ENCODE measurements around the gene TAF4B.
A peak's percentile ranks its signal among the peaks of the same experiment; 100 is the strongest.
"Not testable (repeated sequence)": the region's sequence is repeated elsewhere in the genome, so short reads cannot be mapped to it uniquely, and the experiment has no call there.

TAF4B gene, protein sequence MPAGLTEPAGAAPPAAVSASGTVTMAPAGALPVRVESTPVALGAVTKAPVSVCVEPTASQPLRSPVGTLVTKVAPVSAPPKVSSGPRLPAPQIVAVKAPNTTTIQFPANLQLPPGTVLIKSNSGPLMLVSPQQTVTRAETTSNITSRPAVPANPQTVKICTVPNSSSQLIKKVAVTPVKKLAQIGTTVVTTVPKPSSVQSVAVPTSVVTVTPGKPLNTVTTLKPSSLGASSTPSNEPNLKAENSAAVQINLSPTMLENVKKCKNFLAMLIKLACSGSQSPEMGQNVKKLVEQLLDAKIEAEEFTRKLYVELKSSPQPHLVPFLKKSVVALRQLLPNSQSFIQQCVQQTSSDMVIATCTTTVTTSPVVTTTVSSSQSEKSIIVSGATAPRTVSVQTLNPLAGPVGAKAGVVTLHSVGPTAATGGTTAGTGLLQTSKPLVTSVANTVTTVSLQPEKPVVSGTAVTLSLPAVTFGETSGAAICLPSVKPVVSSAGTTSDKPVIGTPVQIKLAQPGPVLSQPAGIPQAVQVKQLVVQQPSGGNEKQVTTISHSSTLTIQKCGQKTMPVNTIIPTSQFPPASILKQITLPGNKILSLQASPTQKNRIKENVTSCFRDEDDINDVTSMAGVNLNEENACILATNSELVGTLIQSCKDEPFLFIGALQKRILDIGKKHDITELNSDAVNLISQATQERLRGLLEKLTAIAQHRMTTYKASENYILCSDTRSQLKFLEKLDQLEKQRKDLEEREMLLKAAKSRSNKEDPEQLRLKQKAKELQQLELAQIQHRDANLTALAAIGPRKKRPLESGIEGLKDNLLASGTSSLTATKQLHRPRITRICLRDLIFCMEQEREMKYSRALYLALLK

DNA sequence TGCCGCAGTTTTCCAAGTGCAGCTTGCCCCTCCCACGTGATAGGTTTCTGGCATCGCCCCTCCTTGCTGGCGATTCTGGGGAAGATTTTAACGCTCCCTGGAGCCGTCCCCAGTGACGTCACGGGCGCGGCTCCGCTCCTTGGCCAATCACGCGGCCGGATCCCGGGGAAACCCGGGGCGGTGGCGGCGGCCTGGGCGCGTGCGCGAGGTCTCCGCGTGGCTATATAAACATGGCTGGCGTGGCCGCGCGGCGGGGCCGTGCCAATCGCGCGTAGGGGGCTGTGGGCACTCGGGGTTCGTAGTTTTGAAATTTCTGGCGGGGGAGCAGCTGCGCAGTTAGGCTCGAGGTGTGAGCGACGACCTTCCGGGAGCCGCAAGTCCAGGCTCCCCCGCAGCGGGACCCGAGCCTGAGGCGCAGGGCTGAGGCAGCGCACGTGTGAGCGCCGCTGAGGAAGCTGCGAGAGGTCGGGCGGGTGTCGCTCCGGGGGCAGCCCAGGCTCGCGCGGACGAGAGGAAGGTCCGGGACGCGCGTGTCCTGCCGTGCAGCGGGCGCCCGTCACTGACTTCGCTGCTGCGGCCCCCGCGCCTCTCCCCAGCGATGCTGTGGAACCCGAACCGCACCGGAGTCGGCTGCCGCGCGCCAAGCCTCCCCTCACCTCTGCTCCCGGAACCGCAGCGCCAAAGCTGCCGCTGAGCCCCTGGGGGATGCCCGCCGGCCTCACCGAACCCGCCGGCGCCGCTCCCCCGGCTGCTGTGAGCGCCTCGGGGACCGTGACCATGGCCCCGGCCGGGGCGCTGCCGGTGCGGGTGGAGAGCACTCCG lies at the start of gene TAF4B:
TAF4B (plus strand) TSS at position 217 of the 822 bp plus-strand sequence; CDS start at position 706, 489 bp downstream.
- H3K27me3 Mint-ChIP-seq (ENCODE audit: low read depth) = peaks cover 8% of the 10 kb centered on the region
- peaks cover 27% of the 10 kb centered on the region for H3K4me1 Mint-ChIP-seq (ENCODE audit: low read depth)
- peak within 1 kb of the TSS; percentile 93 for H3K27ac Mint-ChIP-seq
- H3K9me3 Mint-ChIP-seq = no peaks in the 10 kb centered on the region
- H3K36me3 Mint-ChIP-seq (ENCODE audit: low read depth) = peaks cover 1% of the 10 kb centered on the region
- H3K4me3 Mint-ChIP-seq = peak within 1 kb of the TSS; percentile 94

DNA sequence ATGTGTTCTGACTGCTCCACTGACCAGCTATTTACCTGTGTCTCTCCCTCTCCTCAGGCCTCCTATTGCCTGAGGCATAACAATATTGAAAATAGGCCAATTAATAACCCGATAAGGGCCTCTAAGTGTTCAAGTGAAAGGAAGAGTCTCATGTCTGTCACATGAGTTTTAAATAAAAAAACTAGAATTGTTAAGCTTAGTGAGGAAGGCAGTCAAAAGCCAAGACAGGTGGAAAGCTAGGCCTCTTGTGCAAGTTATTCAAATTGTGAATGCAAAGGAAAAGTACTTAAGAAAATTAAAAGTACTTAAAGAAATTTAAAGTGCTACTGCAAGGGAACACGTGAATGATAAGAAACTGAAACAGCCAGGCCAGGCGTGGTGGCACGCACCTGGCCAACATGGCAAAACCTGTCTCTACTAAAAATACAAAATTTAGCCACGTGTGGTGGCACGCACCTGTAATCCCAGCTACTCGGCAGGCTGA lies 44.9 kb upstream of the TAF4B start:
- H3K4me3 Mint-ChIP-seq = no peak overlapping the region

DNA sequence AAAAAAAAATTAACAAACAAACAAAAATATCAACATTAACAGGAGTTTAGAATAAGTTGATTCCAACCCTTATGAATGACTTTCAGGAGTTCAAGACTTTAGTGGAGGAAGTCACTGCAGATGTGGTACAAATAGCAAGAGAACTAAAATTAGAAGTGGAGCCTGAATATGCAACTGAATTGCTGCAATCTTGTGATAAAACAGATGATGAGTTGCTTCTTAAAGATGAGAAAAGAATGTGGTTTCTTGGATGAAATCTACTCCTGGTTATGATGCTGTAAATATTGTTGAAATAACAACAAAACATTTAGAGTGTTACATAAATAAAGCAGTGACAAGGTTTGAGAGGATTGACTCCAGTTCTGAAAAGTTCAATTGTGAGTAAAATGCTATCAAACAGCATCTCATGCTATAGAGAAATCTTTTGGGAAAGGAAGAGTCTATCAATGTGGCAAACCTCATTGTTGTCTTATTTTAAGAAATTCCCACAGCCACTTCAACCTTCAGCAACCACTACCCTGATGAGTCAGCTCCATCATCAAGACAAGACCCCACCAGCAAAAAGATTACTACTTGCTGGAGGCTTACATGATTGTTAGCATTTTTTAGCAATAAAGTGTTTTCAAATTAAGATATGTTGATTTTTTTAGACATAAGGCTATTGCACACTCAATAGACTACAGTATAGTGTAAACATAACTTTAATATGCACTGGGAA lies 42.7 kb upstream of the TAF4B start:
- H3K4me1 Mint-ChIP-seq (ENCODE audit: low read depth) = peaks cover 2% of the 10 kb centered on the region
- H3K9me3 Mint-ChIP-seq = no peaks in the 10 kb centered on the region
- H3K27ac Mint-ChIP-seq = no peak overlapping the region
- H3K4me3 Mint-ChIP-seq = no peak overlapping the region
- no peaks in the 10 kb centered on the region for H3K36me3 Mint-ChIP-seq (ENCODE audit: low read depth)
- H3K27me3 Mint-ChIP-seq (ENCODE audit: low read depth) = no peaks in the 10 kb centered on the region

More for the DNA sequence above, 44.9 kb upstream of the TAF4B start:
- no peaks in the 10 kb centered on the region for H3K27me3 Mint-ChIP-seq (ENCODE audit: low read depth)
- no peaks in the 10 kb centered on the region for H3K36me3 Mint-ChIP-seq (ENCODE audit: low read depth)
- H3K27ac Mint-ChIP-seq = no peak overlapping the region
- no peaks in the 10 kb centered on the region for H3K9me3 Mint-ChIP-seq
- H3K4me1 Mint-ChIP-seq (ENCODE audit: low read depth) = peaks cover 2% of the 10 kb centered on the region

DNA sequence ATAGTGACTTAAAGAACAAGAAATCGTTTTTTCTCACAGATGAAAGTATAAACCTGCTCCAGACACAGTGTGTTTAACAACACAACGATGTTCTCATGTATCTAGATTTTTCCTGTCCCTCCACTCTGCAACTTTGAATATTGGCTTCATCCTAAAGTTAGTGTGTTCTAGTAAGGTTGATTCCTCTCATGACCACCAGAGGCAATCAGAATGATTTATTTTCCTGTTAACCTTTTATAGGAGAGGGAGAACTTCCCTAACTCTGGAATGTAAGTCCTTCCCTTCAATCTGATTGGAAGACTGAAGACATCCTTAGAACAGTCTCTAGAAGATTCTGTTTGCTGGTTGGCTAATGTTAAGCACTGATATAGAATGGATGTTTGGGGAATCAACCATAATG lies 41.0 kb upstream of the TAF4B start:
- Mint-ChIP-seq H3K4me3 (no peak overlapping the region), H3K9me3 (no peaks in the 10 kb centered on the region), H3K27me3 (ENCODE audit: low read depth) (no peaks in the 10 kb centered on the region), H3K27ac (no peak overlapping the region), H3K36me3 (ENCODE audit: low read depth) (no peaks in the 10 kb centered on the region), H3K4me1 (ENCODE audit: low read depth) (peaks cover 7% of the 10 kb centered on the region)

DNA sequence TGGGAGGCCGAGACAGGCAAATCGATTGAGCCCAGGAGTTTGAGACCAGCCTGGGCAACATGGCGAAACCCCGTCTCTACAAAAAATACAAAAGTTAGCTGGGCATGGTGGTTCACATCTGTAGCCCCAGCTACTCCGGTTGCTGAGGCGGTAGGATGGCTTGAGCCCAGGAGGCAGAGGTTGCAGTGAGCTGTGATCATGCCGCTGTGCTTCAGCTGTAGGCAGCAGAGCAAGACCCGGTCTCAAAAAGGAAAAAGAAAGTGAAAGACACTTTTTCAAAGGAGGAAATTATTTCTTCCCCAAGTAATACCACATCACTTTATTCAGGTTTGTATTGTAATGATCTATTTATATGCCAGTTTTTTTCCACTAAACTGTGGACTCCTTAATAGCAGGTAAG lies 35.7 kb upstream of the TAF4B start:
- Mint-ChIP-seq H3K36me3 (ENCODE audit: low read depth) (peaks cover 2% of the 10 kb centered on the region), H3K27me3 (ENCODE audit: low read depth) (no peaks in the 10 kb centered on the region), H3K4me3 (peak overlapping the region; percentile 49), H3K9me3 (no peaks in the 10 kb centered on the region), H3K4me1 (ENCODE audit: low read depth) (peaks cover 10% of the 10 kb centered on the region), H3K27ac (peak overlapping the region; percentile 77)

DNA sequence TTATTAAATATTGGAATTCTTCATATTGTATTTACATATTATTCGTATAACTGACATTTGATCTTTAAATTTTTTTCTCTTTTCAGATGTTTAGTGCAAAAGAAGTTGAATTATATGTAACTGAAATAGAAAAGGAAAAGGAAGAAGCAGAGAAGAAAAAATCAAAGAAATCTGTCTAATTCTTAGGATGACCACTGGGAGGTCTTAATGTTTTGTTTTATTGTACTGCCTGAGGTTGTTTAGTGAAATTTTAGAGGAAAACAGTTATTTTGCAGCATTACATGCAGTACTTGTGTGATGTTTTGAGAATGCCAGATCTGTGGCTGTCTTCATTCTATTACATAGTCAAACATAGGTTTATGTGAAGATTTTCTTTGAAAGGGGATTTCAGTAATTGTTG lies 34.0 kb upstream of the TAF4B start:
- Mint-ChIP-seq H3K9me3 (no peaks in the 10 kb centered on the region), H3K36me3 (ENCODE audit: low read depth) (peaks cover 2% of the 10 kb centered on the region), H3K4me1 (ENCODE audit: low read depth) (peaks cover 10% of the 10 kb centered on the region), H3K4me3 (no peak overlapping the region), H3K27ac (no peak overlapping the region), H3K27me3 (ENCODE audit: low read depth) (no peaks in the 10 kb centered on the region)

DNA sequence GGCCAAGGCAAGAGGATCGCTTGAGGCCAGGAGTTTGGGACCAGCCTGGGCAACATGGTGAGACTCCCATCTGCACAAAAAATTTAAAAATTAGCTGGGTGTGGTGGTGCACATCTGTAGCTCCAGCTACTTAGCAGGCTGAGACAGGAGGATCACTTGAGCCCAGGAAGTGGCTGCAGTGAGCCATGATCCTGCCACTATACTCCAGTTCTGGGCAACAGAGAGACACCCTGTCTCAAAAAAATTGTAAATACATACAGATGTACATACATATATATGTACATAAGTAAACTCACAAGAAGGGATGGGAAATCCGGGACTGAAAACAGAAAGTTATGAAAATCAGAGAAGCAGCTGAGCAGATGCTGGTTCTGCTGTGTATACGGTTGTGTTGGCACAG lies 29.6 kb upstream of the TAF4B start:
- Mint-ChIP-seq H3K4me1 (ENCODE audit: low read depth) (peaks cover 4% of the 10 kb centered on the region), H3K27me3 (ENCODE audit: low read depth) (peaks cover 3% of the 10 kb centered on the region), H3K4me3 (no peak overlapping the region), H3K27ac (no peak overlapping the region), H3K9me3 (no peaks in the 10 kb centered on the region), H3K36me3 (ENCODE audit: low read depth) (peaks cover 2% of the 10 kb centered on the region)

DNA sequence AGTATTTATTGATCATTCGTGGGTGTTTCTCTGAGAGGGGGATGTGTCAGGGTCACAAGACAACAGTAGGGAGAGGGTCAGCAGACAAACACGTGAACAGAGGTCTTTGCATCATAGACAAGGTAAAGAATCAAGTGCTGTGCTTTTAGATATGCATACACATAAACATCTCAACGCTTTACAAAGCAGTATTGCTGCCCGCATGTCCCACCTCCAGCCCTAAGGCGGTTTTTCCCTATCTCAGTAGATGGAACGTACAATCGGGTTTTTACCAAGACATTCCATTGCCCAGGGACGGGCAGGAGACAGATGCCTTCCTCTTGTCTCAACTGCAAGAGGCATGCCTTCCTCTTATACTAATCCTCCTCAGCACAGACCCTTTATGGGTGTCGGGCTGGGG lies 24.2 kb upstream of the TAF4B start:
- H3K9me3 Mint-ChIP-seq; H3K36me3 Mint-ChIP-seq (ENCODE audit: low read depth); H3K27ac Mint-ChIP-seq; H3K4me1 Mint-ChIP-seq (ENCODE audit: low read depth); H3K27me3 Mint-ChIP-seq (ENCODE audit: low read depth); H3K4me3 Mint-ChIP-seq: not testable (repeated sequence)

DNA sequence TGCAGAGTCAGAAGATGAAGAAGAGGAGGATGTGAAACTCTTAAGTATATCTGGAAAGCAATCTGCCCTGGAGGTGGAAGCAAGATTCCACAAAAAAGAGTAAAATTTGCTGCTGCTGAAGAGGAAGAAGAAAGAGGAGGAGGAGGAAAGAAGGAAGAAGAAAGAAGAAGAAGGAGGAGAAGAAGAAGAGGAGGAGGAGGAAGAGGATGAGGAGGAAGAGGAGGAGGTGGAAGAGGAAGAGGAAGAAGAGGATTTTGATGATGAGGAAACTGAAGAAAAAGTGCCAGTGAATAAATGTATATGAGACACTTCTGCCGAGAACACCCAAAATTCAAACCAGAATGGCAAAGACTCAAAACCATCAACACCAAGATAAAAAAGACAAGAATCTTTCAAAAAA lies 20.9 kb upstream of the TAF4B start:
- Mint-ChIP-seq H3K36me3 (ENCODE audit: low read depth) (no peaks in the 10 kb centered on the region), H3K27ac (no peak overlapping the region), H3K4me1 (ENCODE audit: low read depth) (no peaks in the 10 kb centered on the region), H3K9me3 (no peaks in the 10 kb centered on the region), H3K27me3 (ENCODE audit: low read depth) (peaks cover 7% of the 10 kb centered on the region), H3K4me3 (no peak overlapping the region)

DNA sequence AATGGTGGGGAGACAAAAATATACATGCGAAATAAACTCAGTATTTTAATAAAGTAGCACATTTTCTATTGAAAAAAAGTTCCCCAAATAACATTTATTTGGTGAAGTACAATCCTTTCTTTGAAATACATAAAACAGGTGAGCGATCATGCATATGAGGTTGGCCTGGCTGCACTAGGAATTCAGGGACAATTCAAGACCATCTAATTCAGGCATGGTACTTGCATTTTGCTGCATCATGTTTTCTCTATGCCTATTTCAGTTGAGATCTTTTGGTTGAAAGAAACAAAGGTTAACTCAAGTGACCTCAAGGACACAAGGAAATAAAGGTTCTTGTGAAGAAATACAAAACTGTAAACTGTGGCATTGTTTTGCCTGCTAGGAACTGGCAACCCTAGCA lies 19.8 kb upstream of the TAF4B start:
- no peaks in the 10 kb centered on the region for H3K36me3 Mint-ChIP-seq (ENCODE audit: low read depth)
- H3K27me3 Mint-ChIP-seq (ENCODE audit: low read depth) = peaks cover 4% of the 10 kb centered on the region
- no peak overlapping the region for H3K4me3 Mint-ChIP-seq
- no peaks in the 10 kb centered on the region for H3K4me1 Mint-ChIP-seq (ENCODE audit: low read depth)
- no peaks in the 10 kb centered on the region for H3K9me3 Mint-ChIP-seq
- no peak overlapping the region for H3K27ac Mint-ChIP-seq

DNA sequence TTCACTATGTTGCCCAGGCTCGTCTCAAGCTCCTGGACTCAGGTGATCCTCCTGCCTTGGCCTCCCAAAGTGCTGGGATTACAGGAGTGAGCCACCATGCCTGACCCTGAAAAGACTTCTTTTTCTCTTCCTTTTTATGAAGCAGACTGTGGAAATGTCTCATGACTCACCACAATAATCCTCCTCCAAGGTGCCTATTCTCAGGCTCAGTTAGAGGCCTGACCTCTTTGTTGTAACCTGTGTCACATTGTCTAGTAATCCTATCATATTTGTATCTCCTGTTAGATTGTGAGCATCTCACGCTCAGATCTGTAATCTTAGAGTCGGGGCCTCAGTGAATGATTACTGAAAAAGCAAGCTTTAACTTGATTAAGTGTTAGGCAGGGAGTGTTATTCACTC lies 18.3 kb upstream of the TAF4B start:
- H3K9me3 Mint-ChIP-seq = no peaks in the 10 kb centered on the region
- H3K27me3 Mint-ChIP-seq (ENCODE audit: low read depth) = peaks cover 4% of the 10 kb centered on the region
- no peaks in the 10 kb centered on the region for H3K36me3 Mint-ChIP-seq (ENCODE audit: low read depth)
- H3K4me3 Mint-ChIP-seq = no peak overlapping the region
- H3K4me1 Mint-ChIP-seq (ENCODE audit: low read depth) = no peaks in the 10 kb centered on the region
- H3K27ac Mint-ChIP-seq = no peak overlapping the region

DNA sequence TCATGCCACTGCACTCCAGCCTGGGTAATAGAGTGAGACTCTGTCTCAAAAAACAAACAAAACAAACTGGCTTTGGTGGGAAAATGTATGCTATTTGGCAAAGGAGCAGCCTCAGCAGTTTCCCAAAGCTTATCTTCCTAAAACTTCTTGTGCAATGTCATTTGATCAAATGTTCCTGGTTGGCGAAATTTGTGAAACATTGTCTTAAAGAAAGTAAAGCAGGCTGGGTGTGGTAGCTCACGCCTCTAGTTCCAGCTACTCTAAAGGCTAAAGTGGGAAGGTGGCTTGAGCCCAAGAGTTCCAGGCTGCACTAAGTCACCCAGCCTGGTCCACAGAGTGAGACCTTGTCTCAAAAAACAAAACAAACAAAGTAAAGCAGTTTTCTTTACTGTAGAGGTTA lies 17.3 kb upstream of the TAF4B start:
- Mint-ChIP-seq H3K4me3 (no peak overlapping the region), H3K27ac (no peak overlapping the region), H3K36me3 (ENCODE audit: low read depth) (no peaks in the 10 kb centered on the region), H3K9me3 (no peaks in the 10 kb centered on the region), H3K4me1 (ENCODE audit: low read depth) (no peaks in the 10 kb centered on the region), H3K27me3 (ENCODE audit: low read depth) (peaks cover 4% of the 10 kb centered on the region)

DNA sequence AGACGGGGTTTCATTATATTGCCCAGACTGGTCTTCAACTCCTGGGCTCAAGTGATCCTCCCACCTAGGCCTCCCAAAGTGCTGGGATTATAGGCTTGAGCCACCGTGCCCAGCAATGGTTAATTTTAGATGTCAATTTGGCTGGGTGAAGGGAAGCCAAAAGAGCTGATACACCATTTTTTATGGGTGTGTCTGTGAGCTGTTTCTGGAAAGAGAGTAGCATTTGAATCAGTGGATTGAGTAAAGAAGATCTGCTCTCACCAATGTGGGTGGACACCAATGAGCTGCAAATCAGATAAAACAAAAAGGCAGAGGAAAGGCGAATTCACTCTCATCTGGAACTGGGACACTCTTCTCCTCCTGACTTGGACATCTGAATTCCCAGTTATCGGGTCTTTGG lies 16.1 kb upstream of the TAF4B start:
- peaks cover 5% of the 10 kb centered on the region for H3K4me1 Mint-ChIP-seq (ENCODE audit: low read depth)
- no peaks in the 10 kb centered on the region for H3K36me3 Mint-ChIP-seq (ENCODE audit: low read depth)
- no peak overlapping the region for H3K4me3 Mint-ChIP-seq
- no peaks in the 10 kb centered on the region for H3K9me3 Mint-ChIP-seq
- no peak overlapping the region for H3K27ac Mint-ChIP-seq
- peaks cover 4% of the 10 kb centered on the region for H3K27me3 Mint-ChIP-seq (ENCODE audit: low read depth)
